Panc1 (cell line): ENCODE measurements around the gene KRTAP5-6. TPM values are rescaled to one million over a fixed set of nuclear protein-coding genes. Genes with fewer than 3 reads are reported as not detected.

Source experiments
- ATAC-seq: fragments of 200-7000 bp; cut with Tn5 transposase; 2 replicates; pipeline ENCODE4 v1.9.1; 2020; ENCODE audit warnings: mild to moderate bottlenecking, moderate library complexity
- BruUV-seq: library from RNA; stranded (reverse); fragments of 400-500 nt; replicated peaks from 2 replicates; lab custom pipeline; 2021; lab: Mats Ljungman, UMichigan
- CTCF ChIA-PET: fragments of 300-600 bp; sonication (Branson Sonifier 250); formaldehyde crosslinking; loops from one replicate; lab custom pipeline; 2022; ENCODE audit warnings: antibody characterized with exemption; lab: Charles Lee
- POLR2A ChIA-PET: fragments of 300-600 bp; sonication (Branson Sonifier 250); formaldehyde crosslinking; loops from one replicate; lab custom pipeline; 2022; ENCODE audit warnings: antibody characterized with exemption; lab: Charles Lee
- DNase-seq: peaks from one replicate; pipeline ENCODE4 v3.0.0-alpha.2; 2010; ENCODE audit warnings: low read depth, low spot score
- H3K27ac ChIP-seq: 2 replicates; pipeline ENCODE4 v1.5.1; 2011; ENCODE audit warnings: mild to moderate bottlenecking, low read length, inconsistent platforms
- H3K27me3 ChIP-seq: fragments of 200-500 bp; sonication (Bioruptor generic); 2 replicates; pipeline ENCODE4 v1.6.0; 2014; ENCODE audit warnings: low read length, inconsistent platforms; ENCODE audit not compliant: control insufficient read depth, insufficient read depth
- H3K36me3 ChIP-seq: fragments of 200-500 bp; sonication (Bioruptor generic); 2 replicates; pipeline ENCODE4 v1.5.1; 2014; ENCODE audit warnings: inconsistent platforms, mild to moderate bottlenecking, low read length, moderate library complexity; ENCODE audit not compliant: control insufficient read depth, insufficient read depth
- H3K4me1 ChIP-seq: 2 replicates; pipeline ENCODE4 v1.5.1; 2011; ENCODE audit warnings: inconsistent platforms, mild to moderate bottlenecking, low read length, moderate library complexity; ENCODE audit not compliant: control insufficient read depth, insufficient read depth
- H3K4me3 ChIP-seq, 2 experiments: 2 replicates each; pipeline ENCODE4 v1.5.1; 2011 to 2012; ENCODE audit warnings: low read depth in 2 of 2, low read length in 2 of 2, mild to moderate bottlenecking in 2 of 2, inconsistent platforms in 1 of 2, moderate library complexity in 1 of 2
- H3K9me3 ChIP-seq: fragments of 200-500 bp; sonication (Bioruptor generic); 2 replicates; pipeline ENCODE4 v1.5.1; 2014; ENCODE audit warnings: low read depth, mild to moderate bottlenecking, inconsistent platforms, low read length, moderate library complexity; ENCODE audit not compliant: control insufficient read depth, insufficient read depth
- CTCF ChIP-seq: fragments of 450-650 bp; IDR thresholded peaks from 2 replicates; pipeline ENCODE4 v1.5.1; 2017; ENCODE audit warnings: mild to moderate bottlenecking
- POLR2AphosphoS5 ChIP-seq: IDR thresholded peaks from 2 replicates; pipeline ENCODE4 v1.6.1; 2012; ENCODE audit warnings: mild to moderate bottlenecking, low read depth, low read length, moderate library complexity
- REST ChIP-seq, 2 experiments: IDR thresholded peaks; 2 replicates each; pipeline ENCODE4 v1.6.1; 2011 to 2012; ENCODE audit warnings: low read depth in 2 of 2, control low read depth in 1 of 2, low read length in 1 of 2, mild to moderate bottlenecking in 1 of 2, moderate library complexity in 1 of 2; ENCODE audit not compliant: insufficient read depth in 1 of 2
- SIN3A ChIP-seq: IDR thresholded peaks from 2 replicates; pipeline ENCODE4 v1.6.1; 2012; ENCODE audit warnings: low read depth, mild to moderate bottlenecking, low read length, moderate library complexity, borderline replicate concordance; ENCODE audit not compliant: insufficient read depth
- TCF7L2 ChIP-seq: IDR thresholded peaks from 2 replicates; pipeline ENCODE4 v1.6.1; 2011; ENCODE audit warnings: mild to moderate bottlenecking, low read depth, low read length, inconsistent platforms
- in situ Hi-C: cut with HindIII; loops from 2 replicates; pipeline ENCODE4 v1.10.0; 2016; ENCODE audit warnings: low sequenced_read_pairs, low pct_unique_long_range_greater_than_20kb
- intact Hi-C: fragments of 100-400 bp; cut with micrococcal nuclease; formaldehyde crosslinking; loops from one replicate; pipeline ENCODE4 v1.10.0; 2022; ENCODE audit not compliant: unreplicated experiment
- total RNA-seq: library from RNA; stranded (reverse); gene quantifications from one replicate; pipeline ENCODE4 v1.2.1, GENCODE V29; 2021; ENCODE audit not compliant: unreplicated experiment

KRTAP5-6 gene
- total RNA-seq, 1 experiment from 2014 or later, result not detected

GRCh38 chr11:1676229-1676740 is 20.7 kb upstream of the KRTAP5-6 start:
- POLR2A ChIA-PET, result interaction anchor here (0.7 kb wide), 1 partner anchor 346 kb away, joined by 6 read pairs; no protein-coding TSS in a partner anchor
- TF ChIP-seq REST (IDR thresholded peaks at IDR 0.05; ENCODE audit: insufficient read depth in 1 of 2, low read depth in 2 of 2, low read length in 1 of 2), result no peak
- no peak for TF ChIP-seq CTCF
- TF ChIP-seq TCF7L2, result no peak
- TF ChIP-seq SIN3A, result no peak
- TF ChIP-seq POLR2AphosphoS5, result no peak
- intact Hi-C loops (no loop called here), in situ Hi-C loops (no loop called here)
- DNase-seq (no peak), ATAC-seq (no peak)
- CTCF ChIA-PET, result interaction anchor here (0.6 to 4.4 kb wide), 3 partner anchors 24 to 157 kb away, joined by 3 to 16 read pairs (median 6); no protein-coding TSS in a partner anchor
- Histone ChIP-seq H3K36me3 (no peaks in the 10 kb centered on the region), H3K4me1 (no peaks in the 10 kb centered on the region), H3K27ac (no peak overlapping the region), H3K9me3 (no peaks in the 10 kb centered on the region; the same call in 1 of the 2 replicates), H3K4me3 (no peak overlapping the region), H3K27me3 (no peaks in the 10 kb centered on the region; the same call in 1 of the 2 replicates)
- BruUV-seq, result no TSS peak

- intact Hi-C loops (no loop called here), in situ Hi-C loops (no loop called here)
- Histone ChIP-seq H3K36me3 (no peaks in the 10 kb centered on the region), H3K27ac (no peak overlapping the region), H3K4me1 (peaks cover 11% of the 10 kb centered on the region), H3K9me3 (no peaks in the 10 kb centered on the region; the same call in 1 of the 2 replicates), H3K27me3 (no peaks in the 10 kb centered on the region; the same call in 1 of the 2 replicates), H3K4me3 (no peak overlapping the region)
- BruUV-seq, result no TSS peak
- no peak for DNase-seq
- no peak for ATAC-seq
- CTCF ChIA-PET, result interaction anchor here (0.8 to 4.4 kb wide), 3 partner anchors 27 to 153 kb away, joined by 3 to 16 read pairs (median 5); no protein-coding TSS in a partner anchor
- no peak for TF ChIP-seq TCF7L2
- TF ChIP-seq REST (IDR thresholded peaks at IDR 0.05; ENCODE audit: insufficient read depth in 1 of 2, low read depth in 2 of 2, low read length in 1 of 2), result no peak
- no peak for TF ChIP-seq POLR2AphosphoS5
- TF ChIP-seq SIN3A, result no peak
- no peak for TF ChIP-seq CTCF
- POLR2A ChIA-PET, result no interaction called here
These were observed 17.1 kb upstream of the KRTAP5-6 start for GRCh38 chr11:1679881-1680280.
